CD14-positive monocyte (primary cell): ENCODE data around the gene LLGL2. TPM values are rescaled to one million over a fixed set of nuclear protein-coding genes. Genes with fewer than 3 reads are reported as not detected.

Source experiments
- DNase-seq, 3 donors: peaks; one replicate each; pipeline ENCODE4 v3.0.0-alpha.2; 2011 to 2022
- H2AFZ ChIP-seq: 2 replicates; pipeline ENCODE4 v1.6.0; 2012; ENCODE audit warnings: mild to moderate bottlenecking, low read depth, low read length, inconsistent platforms; ENCODE audit not compliant: insufficient read depth, poor library complexity, severe bottlenecking
- H3K27ac ChIP-seq, 2 donors: 1 replicate in 1 of 2; 2 replicates in 1 of 2; pipeline ENCODE4 v1.5.1; 2012 to 2013; ENCODE audit warnings: low read length in 2 of 2, control low read depth in 1 of 2, inconsistent platforms in 1 of 2, low read depth in 1 of 2, mild to moderate bottlenecking in 1 of 2
- H3K27me3 ChIP-seq, 2 donors: one replicate each; pipeline versions ENCODE4 v1.6.0 to v1.6.1; 2011 to 2013; ENCODE audit warnings: low read length in 2 of 2; ENCODE audit not compliant: control insufficient read depth in 2 of 2, insufficient read depth in 2 of 2
- H3K36me3 ChIP-seq, 2 donors: replicated peaks in 1 of 2; 1 replicate in 1 of 2; 2 replicates in 1 of 2; pipeline versions ENCODE4 v1.5.1 to v1.6.1; 2012 to 2013; ENCODE audit warnings: low read length in 2 of 2, control low read depth in 1 of 2, inconsistent platforms in 1 of 2, mild to moderate bottlenecking in 1 of 2; ENCODE audit not compliant: insufficient read depth in 2 of 2, control insufficient read depth in 1 of 2
- H3K4me1 ChIP-seq, 2 donors: 1 replicate in 1 of 2; 2 replicates in 1 of 2; pipeline versions ENCODE4 v1.5.1 to v1.6.1; 2012 to 2013; ENCODE audit warnings: low read length in 2 of 2, control low read depth in 1 of 2, inconsistent platforms in 1 of 2, mild to moderate bottlenecking in 1 of 2, moderate library complexity in 1 of 2; ENCODE audit not compliant: insufficient read depth in 2 of 2, control insufficient read depth in 1 of 2
- H3K4me2 ChIP-seq: replicated peaks from 2 replicates; pipeline ENCODE3; 2012; ENCODE audit warnings: low read length, moderate library complexity, mild to moderate bottlenecking; ENCODE audit not compliant: poor library complexity, severe bottlenecking; ENCODE audit errors: extremely low read depth
- H3K4me3 ChIP-seq, 3 experiments: fragments of 200-600 bp in 1 of 3; sonication (generic) in 1 of 3; replicated peaks in 1 of 3; 1 replicate in 2 of 3; 2 replicates in 1 of 3; pipeline ENCODE4 v1.5.1; 2011 to 2013; ENCODE audit warnings: low read length in 3 of 3, mild to moderate bottlenecking in 3 of 3, control low read depth in 2 of 3, low read depth in 2 of 3, inconsistent platforms in 1 of 3, moderate library complexity in 1 of 3
- H3K79me2 ChIP-seq: 2 replicates; pipeline ENCODE4 v1.6.0; 2012; ENCODE audit warnings: mild to moderate bottlenecking, control low read depth, inconsistent platforms, low read length, moderate library complexity; ENCODE audit not compliant: insufficient read depth
- H3K9ac ChIP-seq: 2 replicates; pipeline ENCODE4 v1.6.0; 2017; ENCODE audit warnings: low read length, mild to moderate bottlenecking; ENCODE audit not compliant: insufficient read depth, poor library complexity, severe bottlenecking
- H3K9me3 ChIP-seq, 2 donors: replicated peaks in 1 of 2; 1 replicate in 1 of 2; 2 replicates in 1 of 2; pipeline versions ENCODE4 v1.5.1 to v1.6.1; 2012 to 2013; ENCODE audit warnings: low read length in 2 of 2, control low read depth in 1 of 2; ENCODE audit not compliant: control insufficient read depth in 1 of 2, insufficient read depth in 1 of 2
- H4K20me1 ChIP-seq: 2 replicates; pipeline ENCODE4 v1.6.0; 2012; ENCODE audit warnings: mild to moderate bottlenecking, low read length, control low read depth, moderate library complexity; ENCODE audit not compliant: insufficient read depth
- H3K27ac Mint-ChIP-seq, 7 donors: one replicate each; pipeline ENCODE4 v1.8.0; 2020; ENCODE audit warnings: mild to moderate bottlenecking in 7 of 7, mixed read lengths in 7 of 7, moderate library complexity in 6 of 7, inconsistent platforms in 2 of 7
- H3K27me3 Mint-ChIP-seq, 3 donors: one replicate each; pipeline ENCODE4 v1.8.0; 2021 to 2022; ENCODE audit warnings: low read depth in 3 of 3, mild to moderate bottlenecking in 3 of 3, mixed read lengths in 3 of 3, moderate library complexity in 3 of 3, inconsistent platforms in 1 of 3
- H3K36me3 Mint-ChIP-seq, 2 donors: one replicate each; pipeline ENCODE4 v1.8.0; 2020; ENCODE audit warnings: mixed read lengths in 2 of 2, inconsistent platforms in 1 of 2, mild to moderate bottlenecking in 1 of 2
- H3K4me1 Mint-ChIP-seq: one replicate; pipeline ENCODE4 v1.8.0; 2020; ENCODE audit warnings: mild to moderate bottlenecking, mixed read lengths
- H3K4me3 Mint-ChIP-seq, 2 donors: one replicate each; pipeline ENCODE4 v1.8.0; 2020; ENCODE audit warnings: mild to moderate bottlenecking in 2 of 2, mixed read lengths in 2 of 2, moderate library complexity in 1 of 2
- H3K9me3 Mint-ChIP-seq, 7 donors: one replicate each; pipeline ENCODE4 v1.8.0; 2020 to 2022; ENCODE audit warnings: mixed read lengths in 7 of 7, mild to moderate bottlenecking in 6 of 7, moderate library complexity in 6 of 7, inconsistent platforms in 2 of 7
- CTCF ChIP-seq: fragments of 200-600 bp; IDR thresholded peaks from one replicate; pipeline ENCODE4 v1.8.0; 2022; ENCODE audit warnings: antibody characterized with exemption, mild to moderate bottlenecking
- WGBS: methylation state at CpG from one replicate; pipeline ENCODE4 v1.1.5; 2013; ENCODE audit warnings: missing lambda C conversion rate; ENCODE audit not compliant: insufficient coverage; 5-methylcytosine and 5-hydroxymethylcytosine counted together
- intact Hi-C, 2 donors: fragments of 100-400 bp; cut with micrococcal nuclease; formaldehyde crosslinking; loops; one replicate each; pipeline versions ENCODE4 v1.15.0 to v1.15.1; 2023
- polyA plus RNA-seq, 3 donors: library from polyadenylated mRNA; depleted of rRNA in 1 of 3; unstranded in 2 of 3; stranded (reverse) in 1 of 3; fragments of 300-500 nt in 2 of 3; fragments of >200 nt in 1 of 3; fragmentation: Illumina TruSeq in 2 of 3; gene quantifications; 1 replicate in 2 of 3; 2 replicates in 1 of 3; pipeline ENCODE4 v1.2.3, GENCODE V29; 2012 to 2021

Gene LLGL2
- polyA plus RNA-seq, 3 donors, result 4.8 to 7.5 (median 5.5) TPM

- H3K4me3 Mint-ChIP-seq, result no peak overlapping the region
- H3K79me2 ChIP-seq, result no peaks in the 10 kb centered on the region
- H3K36me3 Mint-ChIP-seq, result peaks cover 0 to 4% of the 10 kb centered on the region in 2 donors
- H4K20me1 ChIP-seq, result no peaks in the 10 kb centered on the region
- H3K4me3 ChIP-seq, result no peak overlapping the region
- peak overlapping the region; percentile 64 for H3K4me2 ChIP-seq
- intact Hi-C loops, result loop anchor here in 1 of 2 donors (5.0 kb wide), 1 partner anchor 55 kb away; the partner anchor contains the start of genes CASKIN2 and TSEN54
- peak overlapping the region; percentile 65 for H3K9ac ChIP-seq
- no peaks in the 10 kb centered on the region for H3K27me3 ChIP-seq
- no peaks in the 10 kb centered on the region for H3K9me3 Mint-ChIP-seq
- WGBS, result 94% methylated on average over 16 of the region's 16 CpGs
- H3K36me3 ChIP-seq, result no peaks in the 10 kb centered on the region
- peaks cover 2 to 7% (median 5%) of the 10 kb centered on the region in 3 donors for H3K27me3 Mint-ChIP-seq
- DNase-seq, result no peak
- H3K4me1 ChIP-seq, result peaks cover 21% of the 10 kb centered on the region in 2 donors
- peak overlapping the region; percentile 100 for H2AFZ ChIP-seq
- peak overlapping the region; percentile 78 to 90 for H3K27ac ChIP-seq
- no peak for TF ChIP-seq CTCF
- peak overlapping the region in 6 of 7 donors; percentile 92 to 98 (median 97) for H3K27ac Mint-ChIP-seq
- peaks cover 18% of the 10 kb centered on the region for H3K4me1 Mint-ChIP-seq
- H3K9me3 ChIP-seq, result no peaks in the 10 kb centered on the region
These were observed 46.4 kb downstream of the LLGL2 start for GRCh38 chr17:75571885-75572215.

- Histone ChIP-seq H3K36me3 (no peaks in the 10 kb centered on the region), H3K4me2 (no peak overlapping the region), H3K4me1 (peaks cover 20% of the 10 kb centered on the region in 2 donors), H3K4me3 (no peak overlapping the region), H4K20me1 (no peaks in the 10 kb centered on the region), H2AFZ (no peak overlapping the region), H3K9me3 (no peaks in the 10 kb centered on the region), H3K79me2 (no peaks in the 10 kb centered on the region), H3K27ac (no peak overlapping the region), H3K27me3 (no peaks in the 10 kb centered on the region), H3K9ac (no peak overlapping the region)
- H3K9me3 Mint-ChIP-seq, result no peaks in the 10 kb centered on the region
- TF ChIP-seq CTCF, result no peak
- no peak overlapping the region for H3K4me3 Mint-ChIP-seq
- peaks cover 2 to 6% (median 4%) of the 10 kb centered on the region in 3 donors for H3K27me3 Mint-ChIP-seq
- peaks cover 0 to 4% of the 10 kb centered on the region in 2 donors for H3K36me3 Mint-ChIP-seq
- WGBS, result 95% methylated on average over 29 of the region's 39 CpGs
- peaks cover 17% of the 10 kb centered on the region for H3K4me1 Mint-ChIP-seq
- H3K27ac Mint-ChIP-seq, result peak overlapping the region in 3 of 7 donors; percentile 13 to 73 (median 53)
- intact Hi-C loops, result loop anchor here in 1 of 2 donors (5.0 kb wide), 1 partner anchor 56 kb away; the partner anchor contains the start of genes CASKIN2 and TSEN54
- DNase-seq, result no peak
These were observed 47.4 kb downstream of the LLGL2 start for GRCh38 chr17:75572713-75573539.
